OCI-LY7 (cell line): Measurements from ENCODE around the gene RTBDN. TPM values are rescaled to one million over a fixed set of nuclear protein-coding genes. Genes with fewer than 3 reads are reported as not detected.

Experiments
- BruUV-seq: library from RNA; stranded (reverse); fragments of 400-500 nt; replicated peaks from 2 replicates; lab custom pipeline; 2021; lab: Mats Ljungman, UMichigan
- CTCF ChIA-PET: fragments of 300-600 bp; sonication (Branson Sonifier 250); formaldehyde crosslinking; loops from one replicate; lab custom pipeline; 2022; ENCODE audit warnings: antibody characterized with exemption; ENCODE audit not compliant: unreplicated experiment; lab: Charles Lee
- POLR2A ChIA-PET: fragments of 300-600 bp; sonication (Branson Sonifier 250); formaldehyde crosslinking; loops from one replicate; lab custom pipeline; 2022; ENCODE audit warnings: antibody characterized with exemption; lab: Charles Lee
- DNase-seq: peaks from one replicate; pipeline ENCODE4 v3.0.0-alpha.2; 2015; ENCODE audit warnings: low spot score
- H2AFZ ChIP-seq: fragments of 200-600 bp; sonication (generic), shearing (Covaris generic); 2 replicates; pipeline ENCODE4 v1.6.1; 2014; ENCODE audit warnings: mild to moderate bottlenecking, antibody characterized with exemption, low read length, moderate library complexity
- H3K27ac ChIP-seq: fragments of 200-600 bp; sonication (generic); 2 replicates; pipeline ENCODE4 v1.5.1; 2014; ENCODE audit warnings: mixed run types, low read depth, mild to moderate bottlenecking, moderate library complexity, low read length, inconsistent platforms; ENCODE audit not compliant: poor library complexity, severe bottlenecking
- H3K36me3 ChIP-seq: fragments of 200-600 bp; sonication (generic); 2 replicates; pipeline ENCODE4 v1.6.1; 2014; ENCODE audit warnings: mild to moderate bottlenecking, antibody characterized with exemption, low read length, moderate library complexity, mixed read lengths; ENCODE audit not compliant: insufficient read depth
- H3K4me1 ChIP-seq: fragments of 200-600 bp; sonication (generic); 2 replicates; pipeline ENCODE4 v1.5.1; 2014; ENCODE audit warnings: mild to moderate bottlenecking, low read length; ENCODE audit not compliant: insufficient read depth, poor library complexity, severe bottlenecking
- H3K4me2 ChIP-seq: fragments of 200-600 bp; sonication (generic); 2 replicates; pipeline ENCODE4 v1.6.1; 2014; ENCODE audit warnings: mild to moderate bottlenecking, low read length
- H3K4me3 ChIP-seq: fragments of 200-600 bp; sonication (generic); 2 replicates; pipeline ENCODE4 v1.5.1; 2014; ENCODE audit warnings: mild to moderate bottlenecking, low read depth, low read length; ENCODE audit not compliant: poor library complexity, severe bottlenecking
- H3K79me2 ChIP-seq: fragments of 200-600 bp; sonication (generic); 2 replicates; pipeline ENCODE4 v1.6.1; 2016; ENCODE audit warnings: low read depth, mild to moderate bottlenecking, low read length, moderate library complexity, mixed read lengths; ENCODE audit not compliant: insufficient read depth
- H3K9me2 ChIP-seq: fragments of 200-600 bp; sonication (generic); 2 replicates; pipeline ENCODE4 v1.6.1; 2016; ENCODE audit warnings: mild to moderate bottlenecking, low read length, mixed read lengths; ENCODE audit not compliant: insufficient read depth
- H3K9me3 ChIP-seq: fragments of 200-600 bp; sonication (generic); 2 replicates; pipeline ENCODE4 v1.6.1; 2014; ENCODE audit warnings: mild to moderate bottlenecking, mixed run types, low read length, mixed read lengths
- H4K20me1 ChIP-seq: fragments of 200-600 bp; sonication (generic); 2 replicates; pipeline ENCODE4 v1.6.1; 2014; ENCODE audit warnings: mild to moderate bottlenecking, antibody characterized with exemption, low read length, moderate library complexity, mixed read lengths; ENCODE audit not compliant: insufficient read depth
- EZH2phosphoT487 ChIP-seq: fragments of 200-600 bp; sonication (generic); IDR thresholded peaks from 2 replicates; pipeline ENCODE4 v1.6.1; 2018; ENCODE audit warnings: low read depth, borderline replicate concordance, mild to moderate bottlenecking, mixed run types, antibody characterized with exemption, low read length, moderate library complexity, mixed read lengths
- intact Hi-C: fragments of 100-400 bp; cut with micrococcal nuclease; formaldehyde crosslinking; loops from one replicate; pipeline ENCODE4 v1.10.0; 2022; ENCODE audit not compliant: unreplicated experiment
- total RNA-seq, 2 experiments: library from RNA; depleted of rRNA in 1 of 2; stranded (reverse); fragments of >200 nt in 1 of 2; shearing (Covaris generic) in 1 of 2; gene quantifications; 2 replicates each; pipeline ENCODE4 v1.2.3, GENCODE V29; 2014 to 2022
- TF ChIP-seq, protein P1 (sequence below): fragments of 200-600 bp; sonication (generic); conservative IDR thresholded peaks from 2 replicates; pipeline ENCODE4 v1.5.1; 2014; ENCODE audit warnings: mild to moderate bottlenecking, antibody characterized with exemption, low read length, moderate library complexity, mixed read lengths

Gene RTBDN
- total RNA-seq, 2 experiments from 2014 or later = 1.2 TPM; not detected in 1

GRCh38 chr19:12868540-12869112 lies 34.2 kb upstream of the RTBDN start:
- POLR2A ChIA-PET = no interaction called here
- no peak overlapping the region for H2AFZ ChIP-seq

GRCh38 chr19:12867120-12868099 lies 33.0 kb upstream of the RTBDN start:
- CTCF ChIA-PET = no interaction called here
- Histone ChIP-seq H3K4me1 (peaks cover 14% of the 10 kb centered on the region), H4K20me1 (no peaks in the 10 kb centered on the region), H3K4me2 (peak overlapping the region; percentile 94), H3K27ac (peak overlapping the region; percentile 16), H3K36me3 (no peaks in the 10 kb centered on the region), H2AFZ (peak overlapping the region; percentile 87), H3K4me3 (peak overlapping the region; percentile 68), H3K9me3 (no peaks in the 10 kb centered on the region), H3K79me2 (no peaks in the 10 kb centered on the region), H3K9me2 (no peaks in the 10 kb centered on the region)
- BruUV-seq = no TSS peak
- intact Hi-C loops = no loop called here
- TF ChIP-seq, protein P1, sequence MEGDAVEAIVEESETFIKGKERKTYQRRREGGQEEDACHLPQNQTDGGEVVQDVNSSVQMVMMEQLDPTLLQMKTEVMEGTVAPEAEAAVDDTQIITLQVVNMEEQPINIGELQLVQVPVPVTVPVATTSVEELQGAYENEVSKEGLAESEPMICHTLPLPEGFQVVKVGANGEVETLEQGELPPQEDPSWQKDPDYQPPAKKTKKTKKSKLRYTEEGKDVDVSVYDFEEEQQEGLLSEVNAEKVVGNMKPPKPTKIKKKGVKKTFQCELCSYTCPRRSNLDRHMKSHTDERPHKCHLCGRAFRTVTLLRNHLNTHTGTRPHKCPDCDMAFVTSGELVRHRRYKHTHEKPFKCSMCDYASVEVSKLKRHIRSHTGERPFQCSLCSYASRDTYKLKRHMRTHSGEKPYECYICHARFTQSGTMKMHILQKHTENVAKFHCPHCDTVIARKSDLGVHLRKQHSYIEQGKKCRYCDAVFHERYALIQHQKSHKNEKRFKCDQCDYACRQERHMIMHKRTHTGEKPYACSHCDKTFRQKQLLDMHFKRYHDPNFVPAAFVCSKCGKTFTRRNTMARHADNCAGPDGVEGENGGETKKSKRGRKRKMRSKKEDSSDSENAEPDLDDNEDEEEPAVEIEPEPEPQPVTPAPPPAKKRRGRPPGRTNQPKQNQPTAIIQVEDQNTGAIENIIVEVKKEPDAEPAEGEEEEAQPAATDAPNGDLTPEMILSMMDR = peak; percentile 44; the same call in 1 of the 2 replicates
- TF ChIP-seq EZH2phosphoT487 = no peak
- peak; percentile 78 for DNase-seq
- POLR2A ChIA-PET = no interaction called here

More at GRCh38 chr19:12868540-12869112, 34.2 kb upstream of the RTBDN start:
- TF ChIP-seq, protein P1 = no peak
- Histone ChIP-seq H3K4me3 (no peak overlapping the region), H3K27ac (no peak overlapping the region), H3K9me3 (no peaks in the 10 kb centered on the region), H4K20me1 (no peaks in the 10 kb centered on the region), H3K4me1 (peaks cover 14% of the 10 kb centered on the region), H3K9me2 (no peaks in the 10 kb centered on the region), H3K79me2 (no peaks in the 10 kb centered on the region), H3K4me2 (no peak overlapping the region), H3K36me3 (peaks cover 9% of the 10 kb centered on the region)
- BruUV-seq = no TSS peak
- intact Hi-C loops = no loop called here
- DNase-seq = peak; percentile 67
- CTCF ChIA-PET = no interaction called here
